Endothelial cell of umbilical vein (primary cell): ENCODE measurements around the gene B3GALT4. TPM values are rescaled to one million over a fixed set of nuclear protein-coding genes. Genes with fewer than 3 reads are reported as not detected.
"Not testable (repeated sequence)": the region's sequence is repeated elsewhere in the genome, so short reads cannot be mapped to it uniquely, and the experiment has no call there.

ENCODE experiments used
- BruUV-seq: library from RNA; stranded (reverse); fragments of 400-500 nt; replicated peaks from 2 replicates; lab custom pipeline; 2021; lab: Mats Ljungman, UMichigan
- CTCF ChIA-PET: fragments of 300-600, 350-600 bp; sonication (Branson Sonifier 250); formaldehyde crosslinking; loops from one replicate; lab custom pipeline; 2021; ENCODE audit warnings: antibody characterized with exemption, inconsistent platforms; lab: Charles Lee
- POLR2A ChIA-PET: fragments of 300-600, 350-600 bp; sonication (Branson Sonifier 250); formaldehyde crosslinking; loops from one replicate; lab custom pipeline; 2021; ENCODE audit warnings: antibody characterized with exemption, inconsistent platforms; lab: Charles Lee
- DNase-seq: peaks from one replicate; pipeline ENCODE4 v3.0.0-alpha.2; 2011; ENCODE audit warnings: low read depth, low spot score
- FAIRE-seq: peaks from 2 replicates; lab custom pipeline; 2011; peaks lifted over from hg19 to GRCh38; lab: Jason Lieb, UNC
- H2AFZ ChIP-seq: 2 replicates; pipeline ENCODE4 v1.6.0; 2012; ENCODE audit warnings: low read depth, low read length, control low read depth, inconsistent platforms
- H3K27ac ChIP-seq: 2 replicates; pipeline ENCODE4 v1.5.1; 2011; ENCODE audit warnings: low read depth, mild to moderate bottlenecking, control low read depth, low read length, moderate library complexity; ENCODE audit not compliant: insufficient read depth
- H3K27me3 ChIP-seq, 2 experiments: 2 replicates each; pipeline versions ENCODE4 v1.6.0 to v1.6.1; 2011; ENCODE audit warnings: low read length in 2 of 2, mixed read lengths in 1 of 2; ENCODE audit not compliant: control insufficient read depth in 2 of 2, insufficient read depth in 2 of 2
- H3K36me3 ChIP-seq, 2 experiments: 2 replicates in 1 of 2; 3 replicates in 1 of 2; pipeline ENCODE4 v1.5.1; 2011; ENCODE audit warnings: low read length in 2 of 2, mild to moderate bottlenecking in 1 of 2, moderate library complexity in 1 of 2; ENCODE audit not compliant: control insufficient read depth in 2 of 2, insufficient read depth in 2 of 2; ENCODE audit errors: extremely low read depth in 1 of 2
- H3K4me1 ChIP-seq: 3 replicates; pipeline ENCODE4 v1.5.1; 2011; ENCODE audit warnings: mild to moderate bottlenecking, low read length; ENCODE audit not compliant: control insufficient read depth, insufficient read depth; ENCODE audit errors: extremely low read depth
- H3K4me2 ChIP-seq: 2 replicates; pipeline ENCODE4 v1.6.1; 2011; ENCODE audit warnings: low read length, control low read depth, mixed read lengths; ENCODE audit not compliant: insufficient read depth
- H3K4me3 ChIP-seq, 3 experiments: fragments of 200-600 bp in 1 of 3; sonication (generic), shearing (Covaris generic) in 1 of 3; replicated peaks in 1 of 3; 2 replicates each; pipeline ENCODE4 v1.5.1; 2011 to 2016; ENCODE audit warnings: control low read depth in 3 of 3, low read length in 3 of 3, mild to moderate bottlenecking in 2 of 3, inconsistent platforms in 1 of 3, low read depth in 1 of 3, moderate library complexity in 1 of 3; ENCODE audit not compliant: insufficient read depth in 1 of 3
- H3K79me2 ChIP-seq: 2 replicates; pipeline ENCODE4 v1.6.0; 2012; ENCODE audit warnings: low read length, inconsistent platforms; ENCODE audit not compliant: control insufficient read depth, insufficient read depth
- H3K9ac ChIP-seq: replicated peaks from 2 replicates; pipeline ENCODE3; 2011; ENCODE audit warnings: low read length, control low read depth; ENCODE audit not compliant: insufficient read depth; ENCODE audit errors: extremely low read depth
- H3K9me1 ChIP-seq: replicated peaks from 3 replicates; pipeline ENCODE4 v1.6.0; 2011; ENCODE audit warnings: mild to moderate bottlenecking, low read length; ENCODE audit not compliant: control insufficient read depth, insufficient read depth; ENCODE audit errors: extremely low read depth
- H3K9me3 ChIP-seq: replicated peaks from 2 replicates; pipeline ENCODE4 v1.5.1; 2012; ENCODE audit warnings: low read length, inconsistent platforms; ENCODE audit not compliant: control insufficient read depth, insufficient read depth
- H4K20me1 ChIP-seq: replicated peaks from 2 replicates; pipeline ENCODE3; 2011; ENCODE audit warnings: mild to moderate bottlenecking, low read length; ENCODE audit not compliant: control insufficient read depth, insufficient read depth; ENCODE audit errors: extremely low read depth
- CTCF ChIP-seq, 2 donors: IDR thresholded peaks; 1 replicate in 1 of 2; 2 replicates in 1 of 2; pipeline ENCODE4 v1.5.1; 2011; ENCODE audit warnings: low read length in 2 of 2, mild to moderate bottlenecking in 2 of 2, moderate library complexity in 2 of 2, control low read depth in 1 of 2, inconsistent platforms in 1 of 2, low read depth in 1 of 2; ENCODE audit not compliant: insufficient read depth in 1 of 2; ENCODE audit errors: extremely low read depth in 1 of 2
- GATA2 ChIP-seq: IDR thresholded peaks from 2 replicates; pipeline ENCODE4 v1.7.0; 2011; ENCODE audit warnings: low read depth, mild to moderate bottlenecking, moderate library complexity, mixed read lengths, low read length; ENCODE audit not compliant: insufficient read length, insufficient read depth
- JUN ChIP-seq: IDR thresholded peaks from 2 replicates; pipeline ENCODE4 v1.6.1; 2011; ENCODE audit warnings: borderline replicate concordance, low read depth; ENCODE audit not compliant: insufficient read length, insufficient read depth
- MAX ChIP-seq: IDR thresholded peaks from 2 replicates; pipeline ENCODE4 v1.6.1; 2011; ENCODE audit not compliant: insufficient read depth, insufficient read length
- MYC ChIP-seq: IDR thresholded peaks from one replicate; pipeline ENCODE4 v1.6.1; 2011; ENCODE audit warnings: mild to moderate bottlenecking, low read depth, low read length
- POLR2A ChIP-seq: IDR thresholded peaks from 2 replicates; pipeline ENCODE4 v1.6.1; 2012; ENCODE audit warnings: low read depth, mild to moderate bottlenecking, control low read depth, low read length
- POLR2AphosphoS5 ChIP-seq: IDR thresholded peaks from 2 replicates; pipeline ENCODE4 v1.6.1; 2012; ENCODE audit warnings: low read depth, mild to moderate bottlenecking, control low read depth, low read length, moderate library complexity; ENCODE audit not compliant: insufficient read depth
- dilution Hi-C: fragments of 300-500 bp; cut with MboI; formaldehyde crosslinking; loops from one replicate; pipeline ENCODE4 v1.15.0; 2019; ENCODE audit warnings: low sequenced_read_pairs; ENCODE audit not compliant: extremely low pct_ligation_motif_present
- intact Hi-C: fragments of 100-400 bp; cut with micrococcal nuclease; formaldehyde crosslinking; loops from one replicate; pipeline ENCODE4 v1.10.0; 2022
- polyA plus RNA-seq, 4 experiments: library from polyadenylated mRNA; depleted of rRNA in 3 of 4; stranded (reverse) in 3 of 4; unstranded in 1 of 4; fragments of >200 nt; gene quantifications; 2 replicates each; pipeline versions ENCODE4 v1.2.1 to v1.2.3, GENCODE V29; 2011 to 2012; ENCODE audit warnings: missing spikeins in 1 of 4
- total RNA-seq: library from RNA; stranded (reverse); gene quantifications from 2 replicates; pipeline ENCODE4 v1.2.3, GENCODE V29; 2021

Gene B3GALT4
- total and polyA plus RNA-seq, 2 donors (not counting 3 experiments of a cell fraction or from before 2014, with no cell fraction given), result 4.5 to 5.6 TPM

- dilution Hi-C loops, H3K9ac ChIP-seq, H3K9me1 ChIP-seq, H3K27ac ChIP-seq, BruUV-seq, POLR2A ChIA-PET, intact Hi-C loops, H3K9me3 ChIP-seq, H4K20me1 ChIP-seq, DNase-seq, H3K4me3 ChIP-seq, H2AFZ ChIP-seq, FAIRE-seq, CTCF ChIA-PET, H3K27me3 ChIP-seq, H3K4me2 ChIP-seq: not testable (repeated sequence)
- H3K79me2 ChIP-seq, result peaks cover 23% of the 10 kb centered on the region
- peaks cover 10% of the 10 kb centered on the region for H3K4me1 ChIP-seq
- peaks cover 7 to 21% of the 10 kb centered on the region in 2 experiments for H3K36me3 ChIP-seq
These were observed 8.3 kb downstream of the B3GALT4 start for GRCh38 chr6:33285214-33285613.

- Histone ChIP-seq H2AFZ (no peak overlapping the region), H3K27ac (no peak overlapping the region), H3K36me3 (peaks cover 9 to 22% of the 10 kb centered on the region in 2 experiments), H3K4me1 (peaks cover 13% of the 10 kb centered on the region), H3K9ac (no peak overlapping the region), H3K4me2 (no peak overlapping the region), H4K20me1 (no peaks in the 10 kb centered on the region), H3K4me3 (no peak overlapping the region), H3K9me1 (no peaks in the 10 kb centered on the region), H3K27me3 (no peaks in the 10 kb centered on the region), H3K9me3 (no peaks in the 10 kb centered on the region), H3K79me2 (peaks cover 27% of the 10 kb centered on the region)
- dilution Hi-C loops (no loop called here), intact Hi-C loops (no loop called here)
- no TSS peak for BruUV-seq
- ChIA-PET CTCF (interaction anchor here (0.9 kb wide), 1 partner anchor 10 kb away, joined by 3 read pairs; the partner anchor contains the start of gene B3GALT4), POLR2A (no interaction called here)
- TF ChIP-seq MYC (no peak), MAX (no peak), JUN (no peak), CTCF (IDR thresholded peaks at IDR 0.05; ENCODE audit: extremely low read depth in 1 of 2, insufficient read depth in 1 of 2, low read depth in 1 of 2, low read length in 2 of 2) (no peak), GATA2 (no peak), POLR2AphosphoS5 (no peak), POLR2A (no peak)
- no peak for FAIRE-seq
- DNase-seq, result no peak
These were observed 10.3 kb downstream of the B3GALT4 start for GRCh38 chr6:33286946-33287914.
